Neural cell (in vitro differentiated cells): ENCODE data around the gene IRF2BP2. TPM values are rescaled to one million over a fixed set of nuclear protein-coding genes. Genes with fewer than 3 reads are reported as not detected.

Experiments used
- H2AFZ ChIP-seq: fragments of 200-600, 300-800 bp; sonication (generic), shearing (Covaris generic); 2 replicates; pipeline ENCODE4 v1.6.0; 2014; ENCODE audit warnings: low read depth, mild to moderate bottlenecking, antibody characterized with exemption, low read length, moderate library complexity
- H3F3A ChIP-seq: fragments of 200-600 bp; shearing (Covaris generic); 2 replicates; pipeline ENCODE4 v1.6.1; 2016; ENCODE audit warnings: mild to moderate bottlenecking, moderate library complexity, mixed read lengths, antibody characterized with exemption, low read length; ENCODE audit not compliant: insufficient read depth, poor library complexity, severe bottlenecking
- H3K27ac ChIP-seq: fragments of 200-600, 300-800 bp; sonication (generic), shearing (Covaris generic); 2 replicates; pipeline ENCODE4 v1.5.1; 2014; ENCODE audit warnings: mild to moderate bottlenecking, low read length, moderate library complexity
- H3K27me3 ChIP-seq: fragments of 300-800, 200-600 bp; sonication (generic), shearing (Covaris generic); 2 replicates; pipeline ENCODE4 v1.6.0; 2014; ENCODE audit warnings: mild to moderate bottlenecking, low read depth, low read length, moderate library complexity; ENCODE audit not compliant: insufficient read depth
- H3K36me3 ChIP-seq: fragments of 300-800, 200-600 bp; sonication (generic), shearing (Covaris generic); 2 replicates; pipeline ENCODE4 v1.5.1; 2014; ENCODE audit warnings: mild to moderate bottlenecking, antibody characterized with exemption, low read length, moderate library complexity; ENCODE audit not compliant: insufficient read depth
- H3K4me2 ChIP-seq: fragments of 300-800, 200-600 bp; sonication (generic), shearing (Covaris generic); 2 replicates; pipeline ENCODE4 v1.6.0; 2014; ENCODE audit warnings: mild to moderate bottlenecking, low read length
- H3K4me3 ChIP-seq: fragments of 300-800, 200-600 bp; sonication (generic), shearing (Covaris generic); 2 replicates; pipeline ENCODE4 v1.5.1; 2014; ENCODE audit warnings: mild to moderate bottlenecking, low read length, moderate library complexity
- H3K79me2 ChIP-seq: fragments of 200-600 bp; shearing (Covaris generic); replicated peaks from 2 replicates; pipeline ENCODE4 v1.6.0; 2014; ENCODE audit warnings: mild to moderate bottlenecking, low read length, moderate library complexity; ENCODE audit not compliant: insufficient read depth
- H3K9ac ChIP-seq: fragments of 300-800, 200-600 bp; sonication (generic), shearing (Covaris generic); 2 replicates; pipeline ENCODE4 v1.6.1; 2016; ENCODE audit warnings: mild to moderate bottlenecking, low read length, mixed read lengths
- H3K9me2 ChIP-seq: fragments of 200-600 bp; shearing (Covaris generic); 2 replicates; pipeline ENCODE4 v1.6.1; 2016; ENCODE audit warnings: mild to moderate bottlenecking, low read length, mixed read lengths; ENCODE audit not compliant: insufficient read depth
- H3K9me3 ChIP-seq: fragments of 200-600, 300-800 bp; sonication (generic), shearing (Covaris generic); 2 replicates; pipeline ENCODE4 v1.6.1; 2016; ENCODE audit warnings: mild to moderate bottlenecking, mixed run types, low read length, moderate library complexity, mixed read lengths
- H4K20me1 ChIP-seq: fragments of 200-600 bp; shearing (Covaris generic); 2 replicates; pipeline ENCODE4 v1.6.1; 2016; ENCODE audit warnings: mild to moderate bottlenecking, mixed run types; ENCODE audit not compliant: insufficient read depth
- EP300 ChIP-seq: fragments of 450-650 bp; conservative IDR thresholded peaks from 2 replicates; pipeline ENCODE4 v1.6.1; 2014; ENCODE audit warnings: antibody characterized with exemption, mild to moderate bottlenecking, moderate library complexity; ENCODE audit not compliant: poor library complexity, severe bottlenecking
- EZH2 ChIP-seq: fragments of 200-600, 300-800 bp; shearing (Covaris generic), sonication (generic); IDR thresholded peaks from 2 replicates; pipeline ENCODE4 v1.6.1; 2014; ENCODE audit warnings: antibody characterized with exemption, low read length, borderline replicate concordance, mild to moderate bottlenecking; ENCODE audit not compliant: insufficient read depth, poor library complexity, severe bottlenecking
- MXI1 ChIP-seq: fragments of 450-650 bp; conservative IDR thresholded peaks from 2 replicates; pipeline ENCODE4 v1.6.1; 2014; ENCODE audit warnings: antibody characterized with exemption, mild to moderate bottlenecking; ENCODE audit not compliant: poor library complexity, severe bottlenecking
- POLR2AphosphoS5 ChIP-seq: IDR thresholded peaks from 2 replicates; pipeline ENCODE4 v1.6.1; 2012
- RAD21 ChIP-seq: fragments of 450-650 bp; conservative IDR thresholded peaks from 2 replicates; pipeline ENCODE4 v1.6.1; 2014; ENCODE audit warnings: antibody characterized with exemption, mild to moderate bottlenecking, moderate library complexity
- SMC3 ChIP-seq: fragments of 450-650 bp; conservative IDR thresholded peaks from 2 replicates; pipeline ENCODE4 v1.6.1; 2014; ENCODE audit warnings: antibody characterized with exemption, mild to moderate bottlenecking, moderate library complexity; ENCODE audit not compliant: poor library complexity
- TAF1 ChIP-seq: IDR thresholded peaks from 2 replicates; pipeline ENCODE4 v1.6.1; 2012; ENCODE audit warnings: low read depth
- polyA plus RNA-seq: library from polyadenylated mRNA; depleted of rRNA; stranded (reverse); fragments of >200 nt; gene quantifications from 2 replicates; pipeline ENCODE4 v1.2.3, GENCODE V29; 2014
- TF ChIP-seq, protein P1 (sequence below): fragments of 450-650 bp; IDR thresholded peaks from 2 replicates; pipeline ENCODE4 v1.5.1; 2014; ENCODE audit warnings: antibody characterized with exemption, mild to moderate bottlenecking, moderate library complexity; ENCODE audit not compliant: poor library complexity, severe bottlenecking
- TF ChIP-seq, protein P2 (sequence below): IDR thresholded peaks from 2 replicates; pipeline ENCODE4 v1.6.1; 2012; ENCODE audit warnings: borderline replicate concordance

IRF2BP2 gene
- polyA plus RNA-seq, 1 donor from 2014 or later = 56.9 TPM

DNA sequence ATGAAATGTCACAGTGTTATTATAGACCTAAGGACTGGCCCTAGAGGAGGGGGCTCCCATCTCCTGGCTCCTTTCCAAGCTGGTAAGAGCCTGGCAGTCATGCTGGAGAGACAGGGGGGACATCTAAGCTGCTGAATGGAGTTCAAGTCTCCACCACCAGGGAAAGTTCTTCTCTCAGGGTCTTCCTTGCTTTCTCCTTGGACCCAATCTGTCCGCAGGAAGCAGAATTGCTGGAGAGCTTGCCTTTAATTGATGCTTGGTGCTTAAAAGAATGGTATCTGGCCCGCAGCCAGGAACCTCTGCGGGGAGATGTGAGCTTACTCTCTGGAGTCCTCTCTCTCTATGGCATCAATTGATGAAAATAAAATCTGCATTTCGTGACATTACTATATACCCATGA lies 25.1 kb downstream of the IRF2BP2 start:
- H4K20me1 ChIP-seq = no peaks in the 10 kb centered on the region
- H3K27ac ChIP-seq = no peak overlapping the region
- H3K9me2 ChIP-seq = no peaks in the 10 kb centered on the region
- no peak overlapping the region for H3K4me3 ChIP-seq
- no peaks in the 10 kb centered on the region for H3K27me3 ChIP-seq
- H3K36me3 ChIP-seq = no peaks in the 10 kb centered on the region
- H3K79me2 ChIP-seq = no peaks in the 10 kb centered on the region
- H3F3A ChIP-seq = no peaks in the 10 kb centered on the region
- no peak for TF ChIP-seq RAD21
- TF ChIP-seq TAF1 = no peak
- no peak for TF ChIP-seq POLR2AphosphoS5
- TF ChIP-seq EP300 = no peak
- TF ChIP-seq SMC3 = no peak
- no peak for TF ChIP-seq EZH2
- TF ChIP-seq, protein P1, sequence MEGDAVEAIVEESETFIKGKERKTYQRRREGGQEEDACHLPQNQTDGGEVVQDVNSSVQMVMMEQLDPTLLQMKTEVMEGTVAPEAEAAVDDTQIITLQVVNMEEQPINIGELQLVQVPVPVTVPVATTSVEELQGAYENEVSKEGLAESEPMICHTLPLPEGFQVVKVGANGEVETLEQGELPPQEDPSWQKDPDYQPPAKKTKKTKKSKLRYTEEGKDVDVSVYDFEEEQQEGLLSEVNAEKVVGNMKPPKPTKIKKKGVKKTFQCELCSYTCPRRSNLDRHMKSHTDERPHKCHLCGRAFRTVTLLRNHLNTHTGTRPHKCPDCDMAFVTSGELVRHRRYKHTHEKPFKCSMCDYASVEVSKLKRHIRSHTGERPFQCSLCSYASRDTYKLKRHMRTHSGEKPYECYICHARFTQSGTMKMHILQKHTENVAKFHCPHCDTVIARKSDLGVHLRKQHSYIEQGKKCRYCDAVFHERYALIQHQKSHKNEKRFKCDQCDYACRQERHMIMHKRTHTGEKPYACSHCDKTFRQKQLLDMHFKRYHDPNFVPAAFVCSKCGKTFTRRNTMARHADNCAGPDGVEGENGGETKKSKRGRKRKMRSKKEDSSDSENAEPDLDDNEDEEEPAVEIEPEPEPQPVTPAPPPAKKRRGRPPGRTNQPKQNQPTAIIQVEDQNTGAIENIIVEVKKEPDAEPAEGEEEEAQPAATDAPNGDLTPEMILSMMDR = no peak
- TF ChIP-seq MXI1 = no peak
- TF ChIP-seq, protein P2, sequence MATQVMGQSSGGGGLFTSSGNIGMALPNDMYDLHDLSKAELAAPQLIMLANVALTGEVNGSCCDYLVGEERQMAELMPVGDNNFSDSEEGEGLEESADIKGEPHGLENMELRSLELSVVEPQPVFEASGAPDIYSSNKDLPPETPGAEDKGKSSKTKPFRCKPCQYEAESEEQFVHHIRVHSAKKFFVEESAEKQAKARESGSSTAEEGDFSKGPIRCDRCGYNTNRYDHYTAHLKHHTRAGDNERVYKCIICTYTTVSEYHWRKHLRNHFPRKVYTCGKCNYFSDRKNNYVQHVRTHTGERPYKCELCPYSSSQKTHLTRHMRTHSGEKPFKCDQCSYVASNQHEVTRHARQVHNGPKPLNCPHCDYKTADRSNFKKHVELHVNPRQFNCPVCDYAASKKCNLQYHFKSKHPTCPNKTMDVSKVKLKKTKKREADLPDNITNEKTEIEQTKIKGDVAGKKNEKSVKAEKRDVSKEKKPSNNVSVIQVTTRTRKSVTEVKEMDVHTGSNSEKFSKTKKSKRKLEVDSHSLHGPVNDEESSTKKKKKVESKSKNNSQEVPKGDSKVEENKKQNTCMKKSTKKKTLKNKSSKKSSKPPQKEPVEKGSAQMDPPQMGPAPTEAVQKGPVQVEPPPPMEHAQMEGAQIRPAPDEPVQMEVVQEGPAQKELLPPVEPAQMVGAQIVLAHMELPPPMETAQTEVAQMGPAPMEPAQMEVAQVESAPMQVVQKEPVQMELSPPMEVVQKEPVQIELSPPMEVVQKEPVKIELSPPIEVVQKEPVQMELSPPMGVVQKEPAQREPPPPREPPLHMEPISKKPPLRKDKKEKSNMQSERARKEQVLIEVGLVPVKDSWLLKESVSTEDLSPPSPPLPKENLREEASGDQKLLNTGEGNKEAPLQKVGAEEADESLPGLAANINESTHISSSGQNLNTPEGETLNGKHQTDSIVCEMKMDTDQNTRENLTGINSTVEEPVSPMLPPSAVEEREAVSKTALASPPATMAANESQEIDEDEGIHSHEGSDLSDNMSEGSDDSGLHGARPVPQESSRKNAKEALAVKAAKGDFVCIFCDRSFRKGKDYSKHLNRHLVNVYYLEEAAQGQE = no peak
- H3K9ac ChIP-seq = no peak overlapping the region
- H2AFZ ChIP-seq = no peak overlapping the region
- no peaks in the 10 kb centered on the region for H3K9me3 ChIP-seq
- H3K4me2 ChIP-seq = no peak overlapping the region

DNA sequence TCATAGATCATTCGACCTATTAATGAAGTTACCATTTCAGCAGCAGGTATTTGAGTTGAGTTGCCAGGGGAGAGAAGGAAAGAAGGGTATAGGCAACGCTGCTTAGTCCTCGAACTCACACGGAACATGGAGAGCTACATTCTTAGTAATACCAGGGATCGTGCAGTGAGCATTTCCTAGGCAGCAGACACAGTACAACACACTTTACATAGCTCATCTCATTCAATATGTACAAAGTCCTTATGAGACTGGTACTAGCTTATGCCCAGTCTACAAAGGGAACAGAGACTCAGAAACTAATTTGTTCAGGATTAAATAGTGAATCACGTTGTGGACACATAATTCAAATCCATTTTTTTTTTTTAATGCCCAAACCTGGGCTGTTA lies 25.6 kb downstream of the IRF2BP2 start:
- Histone ChIP-seq H3K9me2 (no peaks in the 10 kb centered on the region), H3K9ac (no peak overlapping the region), H3K4me2 (no peak overlapping the region), H3K79me2 (no peaks in the 10 kb centered on the region), H3K4me3 (no peak overlapping the region), H3K36me3 (no peaks in the 10 kb centered on the region), H2AFZ (no peak overlapping the region), H3F3A (no peaks in the 10 kb centered on the region), H4K20me1 (no peaks in the 10 kb centered on the region), H3K27ac (no peak overlapping the region), H3K9me3 (no peaks in the 10 kb centered on the region), H3K27me3 (no peaks in the 10 kb centered on the region)
- TF ChIP-seq, protein P1 = no peak
- TF ChIP-seq, protein P2 = no peak
- no peak for TF ChIP-seq RAD21
- no peak for TF ChIP-seq MXI1
- no peak for TF ChIP-seq SMC3
- TF ChIP-seq EP300 = no peak
- no peak for TF ChIP-seq POLR2AphosphoS5
- no peak for TF ChIP-seq EZH2
- TF ChIP-seq TAF1 = no peak
